NCI-H510A (cell line): ENCODE results near the gene ZNF195.
"Not testable (repeated sequence)": the region's sequence is repeated elsewhere in the genome, so short reads cannot be mapped to it uniquely, and the experiment has no call there.

Source experiments
- DNase-seq: peaks from one replicate; lab custom pipeline; 2025; lab: John Stamatoyannopoulos, UW

ZNF195 gene

GRCh38 chr11:3402181-3402860, 23.4 kb upstream of the ZNF195 start:
- not testable (repeated sequence) for DNase-seq

GRCh38 chr11:3401052-3401451, 22.1 kb upstream of the ZNF195 start:
- DNase-seq, result not testable (repeated sequence)

GRCh38 chr11:3398509-3398908, 19.6 kb upstream of the ZNF195 start:
- not testable (repeated sequence) for DNase-seq

GRCh38 chr11:3398106-3398505, 19.2 kb upstream of the ZNF195 start:
- DNase-seq, result not testable (repeated sequence)

GRCh38 chr11:3397210-3397609, 18.3 kb upstream of the ZNF195 start:
- not testable (repeated sequence) for DNase-seq

- not testable (repeated sequence) for DNase-seq
These were observed 16.5 kb upstream of the ZNF195 start for GRCh38 chr11:3395468-3395867.

- not testable (repeated sequence) for DNase-seq
These were observed 16.0 kb upstream of the ZNF195 start for GRCh38 chr11:3394956-3395355.

- DNase-seq, result not testable (repeated sequence)
These were observed 14.5 kb upstream of the ZNF195 start for GRCh38 chr11:3393450-3393849.

- no peak for DNase-seq
These were observed 3.8 kb upstream of the ZNF195 start for GRCh38 chr11:3382613-3383285.

- no peak for DNase-seq
These were observed 2.8 kb upstream of the ZNF195 start for GRCh38 chr11:3381794-3382193.

- DNase-seq, result no peak
These were observed 2.0 kb upstream of the ZNF195 start for GRCh38 chr11:3380706-3381545.

GRCh38 chr11:3375552-3375951, 3.4 kb downstream of the ZNF195 start:
- no peak for DNase-seq

GRCh38 chr11:3370311-3370870, 8.6 kb downstream of the ZNF195 start:
- DNase-seq, result no peak

GRCh38 chr11:3369366-3369765, 9.6 kb downstream of the ZNF195 start:
- no peak for DNase-seq

GRCh38 chr11:3368199-3368598, 10.7 kb downstream of the ZNF195 start:
- DNase-seq, result no peak

GRCh38 chr11:3367221-3367620, 11.7 kb downstream of the ZNF195 start:
- no peak for DNase-seq

- no peak for DNase-seq
These were observed 19.7 kb downstream of the ZNF195 start for GRCh38 chr11:3359092-3359824.

GRCh38 chr11:3357994-3358676, 20.8 kb downstream of the ZNF195 start:
- no peak for DNase-seq

GRCh38 chr11:3357302-3357701, 21.6 kb downstream of the ZNF195 start:
- no peak for DNase-seq

- no peak for DNase-seq
These were observed 22.1 kb downstream of the ZNF195 start for GRCh38 chr11:3356858-3357257.

GRCh38 chr11:3353066-3353465, 25.9 kb downstream of the ZNF195 start:
- no peak for DNase-seq
